Gastroesophageal sphincter (tissue), 4 donors: ENCODE data around the gene FPR3. TPM values are rescaled to one million over a fixed set of nuclear protein-coding genes. Genes with fewer than 3 reads are reported as not detected.

ENCODE experiments used
- ATAC-seq: fragments of 150-250 bp; one replicate; pipeline ENCODE4 v1.9.1; 2016; ENCODE audit warnings: mild to moderate bottlenecking, moderate library complexity
- H3K27ac ChIP-seq, 4 donors: fragments of 200-600 bp; sonication (generic) in 3 of 4; 1 replicate in 3 of 4; 2 replicates in 1 of 4; pipeline ENCODE4 v1.5.1; 2016 to 2019
- H3K27me3 ChIP-seq: fragments of 200-600 bp; sonication (generic); one replicate; pipeline ENCODE4 v1.5.1; 2019
- H3K36me3 ChIP-seq, 2 donors: fragments of 200-600 bp; sonication (generic); one replicate each; pipeline ENCODE4 v1.5.1; 2019; ENCODE audit warnings: control low read depth in 1 of 2
- H3K4me1 ChIP-seq, 3 donors: fragments of 200-600 bp; sonication (generic); 1 replicate in 2 of 3; 2 replicates in 1 of 3; pipeline ENCODE4 v1.5.1; 2016 to 2019; ENCODE audit warnings: control low read depth in 2 of 3
- H3K4me3 ChIP-seq, 2 donors: fragments of 200-600 bp; sonication (generic); one replicate each; pipeline ENCODE4 v1.5.1; 2019; ENCODE audit warnings: mild to moderate bottlenecking in 1 of 2, moderate library complexity in 1 of 2
- H3K9me3 ChIP-seq, 3 donors: fragments of 200-600 bp; sonication (generic); one replicate each; pipeline ENCODE4 v1.5.1; 2017 to 2019; ENCODE audit warnings: control low read depth in 2 of 3
- CTCF ChIP-seq, 4 experiments: fragments of 200-600 bp in 2 of 4; fragments of 450-650 bp in 2 of 4; sonication (generic) in 1 of 4; IDR thresholded peaks; one replicate each; pipeline ENCODE4 v1.5.1; 2017 to 2019; ENCODE audit warnings: antibody characterized with exemption in 4 of 4, mild to moderate bottlenecking in 2 of 4, moderate library complexity in 2 of 4
- EP300 ChIP-seq: sonication (generic); formaldehyde crosslinking; IDR thresholded peaks from one replicate; pipeline ENCODE4 v1.6.1; 2017; ENCODE audit warnings: antibody characterized with exemption, mild to moderate bottlenecking
- POLR2A ChIP-seq, 2 donors: fragments of 450-650 bp; IDR thresholded peaks; one replicate each; pipeline ENCODE4 v1.6.1; 2017; ENCODE audit warnings: antibody characterized with exemption in 2 of 2, mild to moderate bottlenecking in 2 of 2, moderate library complexity in 1 of 2
- POLR2AphosphoS5 ChIP-seq: sonication (generic); formaldehyde crosslinking; IDR thresholded peaks from one replicate; pipeline ENCODE4 v1.6.1; 2017; ENCODE audit warnings: antibody characterized with exemption
- WGBS, 2 donors: methylation state at CpG; one replicate each; pipeline ENCODE4 v1.1.5; 2018; ENCODE audit warnings: low coverage in 1 of 2; 5-methylcytosine and 5-hydroxymethylcytosine counted together
- total RNA-seq, 4 donors: library from RNA; depleted of rRNA; stranded (reverse); fragments of >200 nt; gene quantifications; one replicate each; pipeline ENCODE4 v1.1.0, GENCODE V29; 2016

The FPR3 gene
- total RNA-seq, 4 donors from 2014 or later = 1.9 to 16.2 (median 6.0) TPM

GRCh38 chr19:51807111-51807701, 12.2 kb downstream of the FPR3 start:
- H3K27me3 ChIP-seq = no peaks in the 10 kb centered on the region
- H3K9me3 ChIP-seq = no peaks in the 10 kb centered on the region
- ATAC-seq = no peak
- H3K27ac ChIP-seq = no peak overlapping the region
- H3K4me1 ChIP-seq = peaks cover 0 to 8% (median 0%) of the 10 kb centered on the region in 3 donors
- 49 to 61% methylated on average over 3 to 5 of the region's 6 CpGs for WGBS, 2 donors
- no peaks in the 10 kb centered on the region for H3K36me3 ChIP-seq
- H3K4me3 ChIP-seq = no peak overlapping the region
- TF ChIP-seq CTCF (IDR thresholded peaks at IDR 0.05) (no peak), EP300 (no peak), POLR2A (IDR thresholded peaks at IDR 0.05) (no peak)

- no peaks in the 10 kb centered on the region for H3K36me3 ChIP-seq
- H3K4me1 ChIP-seq = peaks cover 0 to 8% (median 0%) of the 10 kb centered on the region in 3 donors
- 73% methylated on average over 2 of the region's 2 CpGs for WGBS, 2 donors
- no peaks in the 10 kb centered on the region for H3K9me3 ChIP-seq
- H3K4me3 ChIP-seq = no peak overlapping the region
- no peak overlapping the region for H3K27ac ChIP-seq
- no peak for ATAC-seq
- no peaks in the 10 kb centered on the region for H3K27me3 ChIP-seq
- TF ChIP-seq EP300 (no peak), POLR2AphosphoS5 (no peak), POLR2A (IDR thresholded peaks at IDR 0.05) (no peak), CTCF (IDR thresholded peaks at IDR 0.05) (no peak)
These were observed 13.0 kb downstream of the FPR3 start for GRCh38 chr19:51807925-51808324.

- no peaks in the 10 kb centered on the region for H3K36me3 ChIP-seq
- H3K27ac ChIP-seq = no peak overlapping the region
- 66 to 76% methylated on average over 7 to 8 of the region's 8 CpGs for WGBS, 2 donors
- no peak for TF ChIP-seq CTCF (IDR thresholded peaks at IDR 0.05)
- TF ChIP-seq POLR2A (IDR thresholded peaks at IDR 0.05) = no peak
- TF ChIP-seq POLR2AphosphoS5 = no peak
- TF ChIP-seq EP300 = no peak
- no peaks in the 10 kb centered on the region for H3K9me3 ChIP-seq
- no peak for ATAC-seq
- H3K27me3 ChIP-seq = peaks cover 2% of the 10 kb centered on the region
- H3K4me3 ChIP-seq = no peak overlapping the region
- peaks cover 0 to 8% (median 0%) of the 10 kb centered on the region in 3 donors for H3K4me1 ChIP-seq
These were observed 13.5 kb downstream of the FPR3 start for GRCh38 chr19:51808333-51808986.

- WGBS, 2 donors = 47 to 59% methylated on average over 3 of the region's 4 CpGs
These were observed 14.8 kb downstream of the FPR3 start for GRCh38 chr19:51809787-51810186.

More at GRCh38 chr19:51809787-51810186, 14.8 kb downstream of the FPR3 start:
- TF ChIP-seq EP300 = no peak
- no peak for TF ChIP-seq POLR2AphosphoS5
- TF ChIP-seq POLR2A (IDR thresholded peaks at IDR 0.05) = no peak
- TF ChIP-seq CTCF (IDR thresholded peaks at IDR 0.05) = no peak
- no peaks in the 10 kb centered on the region for H3K9me3 ChIP-seq
- peaks cover 0 to 8% (median 0%) of the 10 kb centered on the region in 3 donors for H3K4me1 ChIP-seq
- no peak overlapping the region for H3K4me3 ChIP-seq
- ATAC-seq = no peak
- no peaks in the 10 kb centered on the region for H3K36me3 ChIP-seq
- H3K27me3 ChIP-seq = peaks cover 7% of the 10 kb centered on the region
- peak overlapping the region in 1 of 4 donors; percentile 32 for H3K27ac ChIP-seq
